Peyer's patch (tissue), 4 donors: ENCODE results near the gene LENEP. TPM values are rescaled to one million over a fixed set of nuclear protein-coding genes. Genes with fewer than 3 reads are reported as not detected.
"Not testable (repeated sequence)": the region's sequence is repeated elsewhere in the genome, so short reads cannot be mapped to it uniquely, and the experiment has no call there.

Experiments used
- DNase-seq, 3 donors: peaks; one replicate each; pipeline ENCODE4 v3.0.0-alpha.2; 2017 to 2019
- H3K27ac ChIP-seq, 4 donors: fragments of 200-600 bp; sonication (generic); one replicate each; pipeline ENCODE4 v1.5.1; 2016 to 2019
- H3K27me3 ChIP-seq, 2 donors: fragments of 200-600 bp; sonication (generic); one replicate each; pipeline ENCODE4 v1.5.1; 2019
- H3K36me3 ChIP-seq, 3 donors: fragments of 200-600 bp; sonication (generic); one replicate each; pipeline ENCODE4 v1.5.1; 2016 to 2019
- H3K4me1 ChIP-seq, 4 donors: fragments of 200-600 bp; sonication (generic); one replicate each; pipeline ENCODE4 v1.5.1; 2016 to 2019
- H3K4me3 ChIP-seq, 4 donors: fragments of 200-600 bp; sonication (generic); 1 replicate in 3 of 4; 2 replicates in 1 of 4; pipeline ENCODE4 v1.5.1; 2016 to 2019; ENCODE audit warnings: mild to moderate bottlenecking in 1 of 4
- H3K9me3 ChIP-seq, 4 donors: fragments of 200-600 bp; sonication (generic); one replicate each; pipeline ENCODE4 v1.5.1; 2016 to 2019; ENCODE audit warnings: mild to moderate bottlenecking in 1 of 4
- CTCF ChIP-seq, 6 experiments: fragments of 450-650 bp in 4 of 6; fragments of 200-600 bp in 2 of 6; sonication (generic) in 1 of 6; IDR thresholded peaks; one replicate each; pipeline ENCODE4 v1.5.1; 2017 to 2019; ENCODE audit warnings: antibody characterized with exemption in 6 of 6, mild to moderate bottlenecking in 3 of 6, moderate library complexity in 1 of 6
- POLR2A ChIP-seq, 2 donors: fragments of 450-650 bp; IDR thresholded peaks; one replicate each; pipeline ENCODE4 v1.5.1; 2017; ENCODE audit warnings: antibody characterized with exemption in 2 of 2, mild to moderate bottlenecking in 2 of 2, moderate library complexity in 2 of 2
- total RNA-seq, 4 donors: library from RNA; depleted of rRNA; stranded (reverse); fragments of >200 nt; gene quantifications; one replicate each; pipeline ENCODE4 v1.1.0, GENCODE V29; 2016

The LENEP gene
- total RNA-seq, 4 donors from 2014 or later: not detected

- H3K4me1 ChIP-seq: peaks cover 0 to 16% (median 3%) of the 10 kb centered on the region in 4 donors
- not testable (repeated sequence) for H3K27me3 ChIP-seq
Observed at GRCh38 chr1:154995301-154995983, 2.1 kb downstream of the LENEP start.

GRCh38 chr1:154996966-154997701 is 3.7 kb downstream of the LENEP start:
- TF ChIP-seq CTCF (IDR thresholded peaks at IDR 0.05) (no peak), POLR2A (IDR thresholded peaks at IDR 0.05) (no peak)
- Histone ChIP-seq H3K27me3 (no peaks in the 10 kb centered on the region), H3K9me3 (no peaks in the 10 kb centered on the region), H3K4me3 (no peak overlapping the region), H3K27ac (no peak overlapping the region), H3K36me3 (no peaks in the 10 kb centered on the region), H3K4me1 (peaks cover 0 to 16% (median 3%) of the 10 kb centered on the region in 4 donors)
- DNase-seq: peak in 1 of 3 donors; percentile 37

More at GRCh38 chr1:154995301-154995983, 2.1 kb downstream of the LENEP start:
- H3K9me3 ChIP-seq, H3K27ac ChIP-seq, H3K4me3 ChIP-seq: not testable (repeated sequence)
- peak in 2 of 3 donors; percentile 54 to 73 for DNase-seq
- peaks cover 0 to 13% (median 0%) of the 10 kb centered on the region in 3 donors for H3K36me3 ChIP-seq
- TF ChIP-seq CTCF (IDR thresholded peaks at IDR 0.05): peak in 4 of 6 experiments; percentile 16 to 31 (median 29)

- no peaks in the 10 kb centered on the region for H3K9me3 ChIP-seq
- no peaks in the 10 kb centered on the region for H3K27me3 ChIP-seq
- H3K4me1 ChIP-seq: peaks cover 0 to 16% (median 3%) of the 10 kb centered on the region in 4 donors
- H3K4me3 ChIP-seq: no peak overlapping the region
- peak in 1 of 6 experiments; percentile 23 for TF ChIP-seq CTCF (IDR thresholded peaks at IDR 0.05)
- TF ChIP-seq POLR2A (IDR thresholded peaks at IDR 0.05): no peak
- no peak overlapping the region for H3K27ac ChIP-seq
- H3K36me3 ChIP-seq: no peaks in the 10 kb centered on the region
- peak in 1 of 3 donors; percentile 39 for DNase-seq
Observed at GRCh38 chr1:154998201-154998780, 4.9 kb downstream of the LENEP start.

- H3K27me3 ChIP-seq: no peaks in the 10 kb centered on the region
- peak; percentile 74 to 91 (median 84) for TF ChIP-seq CTCF (IDR thresholded peaks at IDR 0.05)
- peak in 1 of 2 donors; percentile 34 for TF ChIP-seq POLR2A (IDR thresholded peaks at IDR 0.05)
- peaks cover 0 to 16% (median 5%) of the 10 kb centered on the region in 4 donors for H3K4me1 ChIP-seq
- no peaks in the 10 kb centered on the region for H3K9me3 ChIP-seq
- H3K36me3 ChIP-seq: no peaks in the 10 kb centered on the region
- DNase-seq: peak; percentile 56 to 86 (median 85)
- peak overlapping the region; percentile 94 to 99 (median 96) for H3K27ac ChIP-seq
- H3K4me3 ChIP-seq: peak overlapping the region; percentile 70 to 91 (median 83)
Observed at GRCh38 chr1:154998818-154999570, 5.6 kb downstream of the LENEP start.
